HG02852 (cell line): ENCODE data around the gene RAB3A.

Source experiments
- ATAC-seq: cut with Tn5 transposase; IDR thresholded peaks from one replicate; pipeline ENCODE4 v1.9.1; 2021; ENCODE audit warnings: mild to moderate bottlenecking, moderate library complexity; ENCODE audit not compliant: unreplicated experiment

RAB3A gene

GRCh38 chr19:18202397-18202777, 1.5 kb downstream of the RAB3A start:
- ATAC-seq = no peak

- ATAC-seq = no peak
These were observed 5.5 kb downstream of the RAB3A start for GRCh38 chr19:18198374-18198773.

DNA sequence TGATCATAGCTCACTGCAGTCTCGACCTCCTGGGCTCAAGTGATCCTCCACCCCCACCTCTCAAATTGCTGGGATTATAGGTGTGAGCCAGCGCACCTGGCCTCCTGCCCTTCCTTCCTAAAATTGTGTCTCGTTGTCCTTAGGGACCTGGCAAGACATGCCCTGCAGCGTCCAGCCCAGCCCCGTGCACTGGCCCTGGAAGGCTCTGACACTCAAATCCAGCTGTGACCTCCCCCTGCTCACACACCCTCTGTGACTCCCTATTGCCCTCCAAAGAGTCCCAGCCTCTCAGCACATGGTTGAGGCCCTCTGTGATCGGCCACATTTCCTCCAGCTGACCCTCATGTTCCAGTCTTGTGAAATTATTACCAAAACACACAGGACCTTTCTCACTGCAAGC, 5.9 kb downstream of the RAB3A start:
- no peak for ATAC-seq

GRCh38 chr19:18197306-18197705, 6.5 kb downstream of the RAB3A start:
- ATAC-seq = no peak

DNA sequence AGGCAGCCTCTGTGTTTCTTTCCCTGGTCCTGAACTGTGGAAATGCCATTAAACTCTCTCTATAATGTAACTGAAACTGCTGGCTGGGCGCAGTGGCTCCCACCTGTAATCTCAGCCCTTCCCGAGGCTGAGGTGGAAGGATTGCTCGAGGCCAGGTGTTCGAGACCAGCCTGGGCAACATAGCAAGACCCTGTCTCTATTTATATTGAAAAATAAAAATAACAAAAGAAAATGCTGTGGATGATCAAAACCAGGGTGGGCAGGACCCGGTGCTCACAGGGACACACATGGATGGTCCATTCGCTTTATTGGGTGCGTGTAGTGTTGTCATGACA, 7.4 kb downstream of the RAB3A start:
- ATAC-seq = no peak

DNA sequence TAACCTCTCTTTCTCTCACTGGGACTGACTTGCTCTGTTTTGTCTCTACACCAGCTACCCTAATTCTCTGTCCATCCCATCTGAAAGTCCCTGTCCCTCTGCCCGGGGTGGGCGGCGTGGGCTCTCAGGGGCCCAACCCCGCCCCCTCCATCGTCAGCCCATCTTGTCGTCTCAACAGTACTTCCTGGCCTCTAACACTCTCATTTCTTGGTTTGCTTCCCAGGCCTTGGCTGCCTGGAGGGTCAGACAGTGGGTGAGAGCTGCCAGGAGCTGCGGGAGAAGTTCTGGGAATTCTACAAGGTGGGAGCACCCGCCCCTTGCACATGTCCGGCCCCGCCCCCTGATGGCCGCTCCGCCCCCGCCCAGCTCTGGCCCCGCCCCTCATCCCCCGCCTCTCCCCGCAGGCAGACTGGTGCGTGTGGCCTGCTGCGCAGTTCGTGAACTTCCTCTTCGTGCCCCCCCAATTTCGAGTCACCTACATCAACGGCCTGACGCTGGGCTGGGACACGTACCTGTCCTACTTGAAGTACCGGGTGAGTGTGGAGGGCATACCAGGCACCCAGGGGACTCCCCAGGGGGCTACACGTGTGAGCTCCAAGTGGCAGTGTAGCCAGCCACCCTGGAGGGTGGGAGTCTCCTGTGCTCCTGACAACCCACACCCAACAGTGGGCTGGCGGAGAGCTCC, 9.1 kb downstream of the RAB3A start:
- ATAC-seq = no peak

DNA sequence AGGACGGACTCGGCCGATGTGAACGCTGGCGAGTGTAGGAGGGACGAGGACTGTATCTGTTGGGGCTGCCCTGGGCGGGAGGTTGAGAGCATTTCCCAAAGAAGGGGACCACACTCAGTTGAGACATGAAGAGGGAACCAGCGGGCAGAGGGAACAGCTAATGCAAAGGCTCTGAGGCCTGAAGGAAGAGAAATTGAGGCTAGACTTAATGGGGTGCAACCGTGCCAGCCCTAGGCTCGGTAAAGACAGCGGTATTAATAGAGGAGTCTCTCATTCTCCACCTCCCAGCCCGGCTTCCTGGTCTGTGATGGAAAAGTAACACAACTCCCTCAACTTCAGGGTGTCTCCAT, 9.7 kb downstream of the RAB3A start:
- ATAC-seq = no peak

- ATAC-seq = peak; percentile 2
These were observed 10.3 kb downstream of the RAB3A start for GRCh38 chr19:18193388-18194180.

DNA sequence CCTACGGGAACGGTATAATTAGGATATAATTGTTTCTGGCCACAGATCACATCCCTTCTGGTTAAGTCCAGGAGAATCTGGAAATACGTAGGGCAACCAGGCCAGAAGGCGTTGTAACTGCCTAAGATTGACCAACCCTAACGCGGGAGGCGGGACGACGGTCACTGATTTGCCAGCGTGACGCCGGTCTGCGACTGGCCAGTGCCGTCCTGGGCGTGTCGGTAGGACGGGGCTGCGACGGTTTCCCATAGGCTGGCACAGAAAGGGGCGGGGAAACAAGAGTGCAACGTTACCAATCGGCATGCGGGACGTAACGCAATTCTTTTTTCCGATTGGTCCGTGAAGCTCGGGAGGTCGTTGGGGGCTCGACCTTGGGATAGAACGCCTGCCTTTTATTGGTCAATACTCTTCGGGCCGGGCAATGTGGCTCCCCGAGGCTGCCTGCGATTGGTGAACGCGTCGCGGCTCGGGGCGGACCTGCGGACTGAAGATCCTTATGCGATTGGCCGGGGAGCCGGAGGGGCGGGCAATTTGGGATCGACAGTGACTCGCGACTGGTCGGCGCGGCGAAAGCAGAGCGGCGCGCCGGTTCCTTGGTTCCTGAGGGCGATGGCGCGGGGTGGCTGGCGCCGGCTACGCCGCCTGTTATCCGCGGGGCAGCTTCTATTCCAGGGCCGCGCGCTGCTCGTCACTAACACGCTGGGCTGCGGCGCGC, 11.0 kb downstream of the RAB3A start, which contains the start of gene MPV17L2:
Gene MPV17L2, plus strand, starts transcription at position 546 of the 715 bp plus-strand sequence. Its CDS starts 64 bp downstream, at position 610.
- ATAC-seq = peak; percentile 83

- no peak for ATAC-seq
These were observed 12.2 kb downstream of the RAB3A start for GRCh38 chr19:18191640-18192062.

DNA sequence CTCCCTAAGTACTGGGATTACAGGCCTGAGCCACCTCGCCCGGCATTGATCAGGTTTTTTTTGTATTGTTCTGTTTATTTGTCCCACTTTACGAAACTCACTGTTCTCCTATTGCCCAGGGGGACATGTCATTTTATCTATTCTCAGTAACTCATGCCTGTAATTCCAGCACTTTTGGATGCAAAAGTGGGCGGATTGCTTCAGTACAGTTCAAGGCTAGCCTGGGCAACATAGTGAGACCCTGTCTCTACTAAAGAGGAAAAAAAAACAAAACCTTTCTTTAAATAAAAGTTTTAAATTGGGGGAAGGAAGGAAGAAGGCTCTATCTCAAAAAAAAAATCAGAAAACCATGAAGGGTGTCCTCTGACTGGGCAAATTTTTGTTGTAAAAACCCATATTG, 13.6 kb downstream of the RAB3A start:
- ATAC-seq = no peak

DNA sequence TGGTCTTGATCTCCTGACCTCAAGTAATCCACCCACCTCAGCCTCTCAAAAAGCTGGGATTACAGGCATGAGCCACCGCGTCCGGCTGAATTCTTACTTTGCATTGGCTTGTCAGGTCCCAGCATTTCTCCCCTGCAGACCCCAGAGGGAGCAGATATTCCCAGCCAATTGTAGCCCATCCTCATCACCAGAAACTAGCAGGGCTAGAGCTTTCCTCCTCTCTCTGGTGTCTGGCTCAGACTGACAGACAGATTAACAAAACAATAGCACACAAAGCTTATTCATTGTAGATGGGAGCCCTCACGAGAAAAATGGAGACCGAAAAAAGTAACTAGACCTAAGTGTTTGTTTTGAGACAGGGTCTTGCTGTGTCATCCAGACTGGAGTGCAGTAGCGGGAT, 18.3 kb downstream of the RAB3A start:
- ATAC-seq = no peak

DNA sequence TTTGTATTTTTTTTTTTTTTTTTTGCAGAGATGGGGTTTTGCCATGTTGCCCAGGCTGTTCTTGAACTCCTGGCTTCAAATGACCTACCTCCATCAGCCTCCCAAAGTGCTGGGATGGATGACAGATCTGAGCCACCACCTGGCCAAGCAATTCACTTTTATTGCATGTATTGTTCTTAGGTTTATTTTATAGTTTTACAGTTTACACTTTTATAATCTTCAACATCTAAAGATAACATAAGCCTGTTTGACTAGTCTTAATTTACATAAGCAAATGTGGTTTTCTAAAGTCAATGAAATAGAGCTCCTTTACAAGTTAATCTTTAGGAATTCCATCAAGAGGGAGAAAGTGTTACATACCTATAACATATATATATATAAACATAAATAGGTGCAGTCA, 20.3 kb downstream of the RAB3A start:
- ATAC-seq = no peak

DNA sequence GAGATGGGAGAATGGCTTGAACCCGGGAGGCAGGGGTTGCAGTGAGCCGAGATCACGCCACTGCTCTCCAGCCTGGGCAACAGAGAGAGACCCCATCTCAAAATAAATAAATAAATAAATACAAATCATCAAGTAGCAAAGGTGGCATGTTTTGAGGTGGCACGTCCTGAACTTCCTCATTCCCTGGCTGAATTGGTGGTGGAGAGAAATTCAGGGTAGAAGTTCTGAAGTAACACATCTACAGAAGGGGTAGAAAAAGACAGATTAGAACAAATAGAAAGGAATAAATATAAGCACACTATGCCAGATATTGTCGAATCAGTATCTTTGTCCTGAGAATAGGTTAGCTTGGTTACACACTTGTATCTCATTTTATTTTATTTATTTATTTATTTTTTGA, 23.9 kb downstream of the RAB3A start:
- no peak for ATAC-seq

- ATAC-seq = no peak
These were observed 27.2 kb downstream of the RAB3A start for GRCh38 chr19:18176367-18177310.

DNA sequence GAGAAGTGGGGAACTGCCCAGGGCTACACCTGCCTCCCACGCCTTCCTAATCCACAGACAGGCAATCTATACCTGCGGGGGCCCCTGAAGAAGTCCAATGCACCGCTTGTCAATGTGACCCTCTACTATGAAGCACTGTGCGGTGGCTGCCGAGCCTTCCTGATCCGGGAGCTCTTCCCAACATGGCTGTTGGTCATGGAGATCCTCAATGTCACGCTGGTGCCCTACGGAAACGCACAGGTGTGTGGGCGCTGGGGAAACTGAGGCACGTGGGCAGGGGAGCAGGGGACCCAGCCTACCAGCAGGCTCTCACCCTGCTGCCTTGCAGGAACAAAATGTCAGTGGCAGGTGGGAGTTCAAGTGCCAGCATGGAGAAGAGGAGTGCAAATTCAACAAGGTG, 28.9 kb downstream of the RAB3A start:
- ATAC-seq = no peak

DNA sequence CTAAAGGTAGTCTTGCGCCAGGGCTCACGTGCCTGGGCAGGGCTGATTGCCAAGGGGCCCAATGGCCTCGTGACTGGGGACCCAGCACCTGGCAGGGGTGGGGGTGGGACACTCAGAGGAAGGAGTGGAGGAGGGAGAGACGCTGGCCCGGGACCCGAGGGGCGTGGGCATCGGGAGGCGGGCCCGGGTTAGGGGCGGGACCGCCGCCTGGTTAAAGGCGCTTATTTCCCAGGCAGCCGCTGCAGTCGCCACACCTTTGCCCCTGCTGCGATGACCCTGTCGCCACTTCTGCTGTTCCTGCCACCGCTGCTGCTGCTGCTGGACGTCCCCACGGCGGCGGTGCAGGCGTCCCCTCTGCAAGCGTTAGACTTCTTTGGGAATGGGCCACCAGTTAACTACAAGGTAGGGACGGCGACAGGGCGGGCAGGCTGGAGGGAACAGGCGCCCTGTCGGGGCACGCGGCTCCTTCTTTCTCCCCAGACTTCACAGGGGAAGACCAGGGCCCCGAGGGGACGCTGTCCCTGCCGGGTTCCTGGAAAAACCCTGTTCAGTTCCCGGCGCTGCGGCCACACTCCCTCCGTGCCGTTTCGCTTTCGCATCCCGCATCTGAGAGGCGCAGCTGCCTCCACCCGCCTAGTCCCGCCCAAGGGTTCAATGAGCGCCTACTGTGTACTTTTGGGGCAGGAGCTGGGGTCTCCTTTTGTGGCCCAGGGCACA, 30.1 kb downstream of the RAB3A start, which contains the start of gene IFI30:
Gene IFI30, plus strand, starts transcription at position 242 of the 717 bp plus-strand sequence. Its CDS starts 29 bp downstream, at position 271.
- peak; percentile 49 for ATAC-seq

GRCh38 chr19:18173054-18173571, 30.7 kb downstream of the RAB3A start:
- ATAC-seq = no peak

DNA sequence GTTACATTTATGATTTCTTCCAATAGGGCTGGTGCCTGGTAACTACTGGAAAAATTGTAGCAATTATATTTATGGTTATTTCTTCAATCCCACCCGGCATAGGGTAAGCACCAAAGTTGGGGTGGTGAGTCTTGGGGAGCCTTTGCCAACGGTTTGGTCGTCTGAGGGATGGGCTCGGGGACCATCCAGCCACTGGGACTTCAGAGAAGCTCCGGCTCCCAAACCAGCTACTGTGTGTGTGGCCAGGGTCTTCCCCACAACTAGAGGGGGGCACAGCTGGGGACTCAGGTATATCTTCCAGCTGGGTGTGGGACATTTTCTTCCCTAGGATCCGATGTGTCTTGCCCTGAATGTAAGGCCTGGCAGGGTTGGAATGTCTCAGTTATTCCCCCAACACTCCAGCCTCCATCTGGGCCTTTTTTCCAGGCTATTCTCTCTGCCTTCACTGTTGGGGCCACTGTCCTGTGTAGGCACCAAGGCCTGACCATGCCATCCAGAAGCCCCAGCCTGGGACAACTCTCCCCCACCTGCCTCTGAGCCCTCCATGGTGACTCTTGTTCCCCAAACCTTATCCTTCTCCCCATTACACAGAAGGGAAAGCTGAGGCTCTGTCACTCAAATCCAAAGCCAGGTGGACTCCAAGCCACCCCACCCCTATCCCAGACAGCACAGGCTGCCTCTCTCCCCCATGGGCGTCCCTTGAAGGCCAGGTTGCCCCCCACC, 31.4 kb downstream of the RAB3A start:
- ATAC-seq = no peak
